Keratinocyte (primary cell): ENCODE measurements around the gene SLC23A1. TPM values are rescaled to one million over a fixed set of nuclear protein-coding genes. Genes with fewer than 3 reads are reported as not detected.

Experiments used
- DNase-seq: peaks from one replicate; pipeline ENCODE4 v3.0.0-alpha.2; 2011; ENCODE audit warnings: low read depth, missing footprints, low spot score
- FAIRE-seq: peaks from 2 replicates; lab custom pipeline; 2011; peaks lifted over from hg19 to GRCh38; lab: Jason Lieb, UNC
- H2AFZ ChIP-seq: 2 replicates; pipeline ENCODE4 v1.6.0; 2012; ENCODE audit warnings: low read length, control low read depth, inconsistent platforms; ENCODE audit not compliant: control insufficient read depth
- H3K27ac ChIP-seq: 2 replicates; pipeline ENCODE4 v1.5.1; 2011; ENCODE audit warnings: low read length; ENCODE audit not compliant: control insufficient read depth, insufficient read depth
- H3K27me3 ChIP-seq: 3 replicates; pipeline ENCODE4 v1.6.0; 2011; ENCODE audit warnings: low read length; ENCODE audit not compliant: control insufficient read depth, insufficient read depth; ENCODE audit errors: extremely low read depth
- H3K36me3 ChIP-seq, 2 experiments: 2 replicates in 1 of 2; 3 replicates in 1 of 2; pipeline ENCODE4 v1.5.1; 2011; ENCODE audit warnings: low read length in 2 of 2, mild to moderate bottlenecking in 1 of 2; ENCODE audit not compliant: control insufficient read depth in 2 of 2, insufficient read depth in 2 of 2; ENCODE audit errors: extremely low read depth in 1 of 2
- H3K4me1 ChIP-seq: 3 replicates; pipeline ENCODE4 v1.5.1; 2011; ENCODE audit warnings: low read length; ENCODE audit not compliant: control insufficient read depth, insufficient read depth; ENCODE audit errors: extremely low read depth
- H3K4me2 ChIP-seq: 3 replicates; pipeline ENCODE4 v1.6.0; 2011; ENCODE audit warnings: low read depth, low read length; ENCODE audit not compliant: control insufficient read depth, insufficient read depth; ENCODE audit errors: extremely low read depth
- H3K4me3 ChIP-seq, 3 experiments: fragments of 200-600 bp in 1 of 3; sonication (generic) in 1 of 3; 2 replicates in 2 of 3; 3 replicates in 1 of 3; pipeline ENCODE4 v1.5.1; 2011 to 2016; ENCODE audit warnings: low read length in 3 of 3, mild to moderate bottlenecking in 3 of 3, control low read depth in 2 of 3, inconsistent platforms in 1 of 3, low read depth in 1 of 3, mixed read lengths in 1 of 3, mixed run types in 1 of 3, moderate library complexity in 1 of 3; ENCODE audit not compliant: control insufficient read depth in 2 of 3, insufficient read depth in 2 of 3; ENCODE audit errors: extremely low read depth in 1 of 3
- H3K79me2 ChIP-seq: 2 replicates; pipeline ENCODE4 v1.6.0; 2012; ENCODE audit warnings: low read length; ENCODE audit not compliant: control insufficient read depth, insufficient read depth
- H3K9ac ChIP-seq: 3 replicates; pipeline ENCODE4 v1.6.0; 2011; ENCODE audit warnings: low read length; ENCODE audit not compliant: control insufficient read depth, insufficient read depth; ENCODE audit errors: extremely low read depth
- H3K9me1 ChIP-seq: 3 replicates; pipeline ENCODE4 v1.6.0; 2011; ENCODE audit warnings: low read length; ENCODE audit not compliant: control insufficient read depth, insufficient read depth; ENCODE audit errors: extremely low read depth
- H3K9me3 ChIP-seq: 2 replicates; pipeline ENCODE4 v1.5.1; 2012; ENCODE audit warnings: low read depth, low read length; ENCODE audit not compliant: control insufficient read depth
- H4K20me1 ChIP-seq: 3 replicates; pipeline ENCODE4 v1.6.0; 2011; ENCODE audit warnings: low read length; ENCODE audit not compliant: control insufficient read depth, insufficient read depth; ENCODE audit errors: extremely low read depth
- EZH2 ChIP-seq: IDR thresholded peaks from one replicate; pipeline ENCODE4 v1.6.1; 2012; ENCODE audit warnings: inconsistent platforms, mild to moderate bottlenecking, low read length, moderate library complexity
- dilution Hi-C: fragments of 300-500 bp; cut with MboI; formaldehyde crosslinking; loops from one replicate; pipeline ENCODE4 v1.7.0; 2020; ENCODE audit warnings: low sequenced_read_pairs; ENCODE audit not compliant: extremely low pct_ligation_motif_present
- polyA plus RNA-seq, 5 experiments: library from polyadenylated mRNA; depleted of rRNA in 3 of 5; stranded (reverse) in 3 of 5; stranded (forward) in 1 of 5; unstranded in 1 of 5; fragments of >200 nt; gene quantifications; 1 replicate in 1 of 5; 2 replicates in 3 of 5; 3 replicates in 1 of 5; pipeline versions ENCODE4 v1.2.1 to v1.2.3, GENCODE V29; 2011 to 2012; ENCODE audit warnings: missing spikeins in 2 of 5, low read depth in 1 of 5, low replicate concordance in 1 of 5
- TF ChIP-seq, protein P1 (sequence below), 3 experiments: IDR thresholded peaks in 1 of 3; conservative IDR thresholded peaks in 1 of 3; optimal IDR thresholded peaks in 1 of 3; 2 replicates in 2 of 3; 3 replicates in 1 of 3; pipeline versions ENCODE3 to v1.5.1; 2011; ENCODE audit warnings: low read length in 3 of 3, mild to moderate bottlenecking in 3 of 3, moderate library complexity in 2 of 3, control low read depth in 1 of 3, inconsistent platforms in 1 of 3; ENCODE audit not compliant: insufficient read depth in 2 of 3; ENCODE audit errors: extremely low read depth in 1 of 3

Gene SLC23A1
- polyA plus RNA-seq, 1 donor (not counting 4 experiments of a cell fraction or from before 2014, with no cell fraction given), result not detected

DNA sequence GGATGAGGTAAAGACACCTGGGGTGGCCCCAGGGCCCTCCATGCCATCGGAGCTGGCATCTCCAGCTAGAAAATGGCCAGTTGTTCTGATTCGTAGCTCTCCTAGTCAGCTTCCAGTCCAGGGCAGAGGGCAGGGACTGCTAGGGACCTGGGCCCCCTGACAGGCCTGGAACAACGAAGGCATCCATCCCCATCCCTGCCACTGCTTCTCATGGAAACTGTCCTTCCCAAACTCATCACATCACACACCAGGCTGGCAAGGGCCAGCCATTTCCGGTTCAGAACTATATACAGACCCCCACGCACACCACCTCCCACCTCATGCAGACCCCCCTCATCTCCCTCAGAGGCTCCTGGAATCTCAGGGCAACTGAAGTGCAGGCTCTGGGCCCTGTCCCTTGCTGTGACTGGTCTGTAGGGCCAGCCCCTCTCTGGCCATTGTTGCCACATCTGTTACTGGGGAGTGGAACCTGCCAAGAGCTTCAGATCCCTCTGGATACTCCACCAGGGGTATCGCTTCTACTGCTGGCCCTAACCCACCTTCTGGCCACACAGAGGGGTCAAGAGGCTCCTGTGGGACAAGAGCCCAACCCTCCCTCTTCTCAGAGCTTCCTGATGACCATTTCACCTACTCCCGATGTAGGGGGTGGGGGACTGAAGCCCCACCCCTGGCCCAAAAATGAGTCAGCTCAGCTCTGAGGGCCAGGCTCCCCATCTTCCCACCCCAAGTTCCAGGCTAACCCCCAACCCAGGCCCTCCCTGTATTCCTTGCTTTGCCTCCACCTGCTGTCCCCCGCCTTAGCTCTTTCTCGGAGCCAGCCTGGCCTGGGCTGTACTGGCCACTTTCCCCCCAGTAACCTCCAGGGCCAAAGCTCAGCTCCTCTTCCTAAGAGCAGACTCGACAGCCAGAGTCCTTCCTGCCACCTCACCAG is 7.8 kb upstream of the SLC23A1 start:
- FAIRE-seq, result no peak
- peak overlapping the region; percentile 93 for H3K9ac ChIP-seq
- DNase-seq, result no peak

GRCh38 chr5:139389701-139390638 is 6.9 kb upstream of the SLC23A1 start, which contains the start of gene MZB1:
Gene MZB1, minus strand, starts transcription at chr5:139389913. Its CDS starts 57 bp downstream, at chr5:139389856.
- no peak for FAIRE-seq
- TF ChIP-seq, protein P1, sequence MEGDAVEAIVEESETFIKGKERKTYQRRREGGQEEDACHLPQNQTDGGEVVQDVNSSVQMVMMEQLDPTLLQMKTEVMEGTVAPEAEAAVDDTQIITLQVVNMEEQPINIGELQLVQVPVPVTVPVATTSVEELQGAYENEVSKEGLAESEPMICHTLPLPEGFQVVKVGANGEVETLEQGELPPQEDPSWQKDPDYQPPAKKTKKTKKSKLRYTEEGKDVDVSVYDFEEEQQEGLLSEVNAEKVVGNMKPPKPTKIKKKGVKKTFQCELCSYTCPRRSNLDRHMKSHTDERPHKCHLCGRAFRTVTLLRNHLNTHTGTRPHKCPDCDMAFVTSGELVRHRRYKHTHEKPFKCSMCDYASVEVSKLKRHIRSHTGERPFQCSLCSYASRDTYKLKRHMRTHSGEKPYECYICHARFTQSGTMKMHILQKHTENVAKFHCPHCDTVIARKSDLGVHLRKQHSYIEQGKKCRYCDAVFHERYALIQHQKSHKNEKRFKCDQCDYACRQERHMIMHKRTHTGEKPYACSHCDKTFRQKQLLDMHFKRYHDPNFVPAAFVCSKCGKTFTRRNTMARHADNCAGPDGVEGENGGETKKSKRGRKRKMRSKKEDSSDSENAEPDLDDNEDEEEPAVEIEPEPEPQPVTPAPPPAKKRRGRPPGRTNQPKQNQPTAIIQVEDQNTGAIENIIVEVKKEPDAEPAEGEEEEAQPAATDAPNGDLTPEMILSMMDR (optimal IDR thresholded peaks at IDR 0.05 in 1 of 3, IDR thresholded peaks at IDR 0.05 in 1 of 3, conservative IDR thresholded peaks at IDR 0.05 in 1 of 3; ENCODE audit: extremely low read depth in 1 of 3, insufficient read depth in 2 of 3, low read length in 3 of 3), result no peak
- TF ChIP-seq EZH2, result no peak
- H3K4me1 ChIP-seq, result peaks cover 36% of the 10 kb centered on the region

More for the DNA sequence above, 7.8 kb upstream of the SLC23A1 start:
- dilution Hi-C loops, result no loop called here
- Histone ChIP-seq H4K20me1 (no peaks in the 10 kb centered on the region), H2AFZ (peak overlapping the region; percentile 85), H3K36me3 (peaks cover 0 to 4% of the 10 kb centered on the region in 2 experiments), H3K4me3 (peak overlapping the region; percentile 69 to 92 (median 84)), H3K4me2 (peak overlapping the region; percentile 90), H3K27me3 (no peaks in the 10 kb centered on the region), H3K27ac (peak overlapping the region; percentile 91), H3K79me2 (peaks cover 15% of the 10 kb centered on the region), H3K9me1 (no peaks in the 10 kb centered on the region), H3K4me1 (peaks cover 27% of the 10 kb centered on the region), H3K9me3 (no peaks in the 10 kb centered on the region)
- TF ChIP-seq, protein P1 (optimal IDR thresholded peaks at IDR 0.05 in 1 of 3, IDR thresholded peaks at IDR 0.05 in 1 of 3, conservative IDR thresholded peaks at IDR 0.05 in 1 of 3; ENCODE audit: extremely low read depth in 1 of 3, insufficient read depth in 2 of 3, low read length in 3 of 3), result no peak
- TF ChIP-seq EZH2, result no peak

More at GRCh38 chr5:139389701-139390638, 6.9 kb upstream of the SLC23A1 start, which contains the start of gene MZB1:
- Histone ChIP-seq H3K4me3 (no peak within 1 kb of the TSS), H3K27ac (peak within 1 kb of the TSS; percentile 91), H3K9me1 (no peaks in the 10 kb centered on the region), H3K9ac (no peak within 1 kb of the TSS), H3K27me3 (no peaks in the 10 kb centered on the region), H4K20me1 (no peaks in the 10 kb centered on the region), H2AFZ (no peak within 1 kb of the TSS), H3K4me2 (no peak within 1 kb of the TSS), H3K36me3 (no peaks in the 10 kb centered on the region), H3K79me2 (peaks cover 15% of the 10 kb centered on the region), H3K9me3 (no peaks in the 10 kb centered on the region)
- dilution Hi-C loops, result no loop called here
- DNase-seq, result no peak
